Common myeloid progenitor, CD34-positive (primary cell): ENCODE measurements around the gene GMFB.

Experiments used
- CTCF ChIA-PET: fragments of 350-600 bp; sonication (Branson Sonifier 250); formaldehyde crosslinking; loops from one replicate; lab custom pipeline; 2021; ENCODE audit warnings: antibody characterized with exemption; lab: Charles Lee
- POLR2A ChIA-PET: fragments of 350-600 bp; sonication (Branson Sonifier 250); formaldehyde crosslinking; loops from one replicate; lab custom pipeline; 2021; ENCODE audit warnings: antibody characterized with exemption; lab: Charles Lee
- DNase-seq, 3 donors: peaks; one replicate each; pipeline versions ENCODE4 v3.0.0 to v3.0.0-alpha.2; 2013
- H3K27ac ChIP-seq, 2 experiments: 1 replicate in 1 of 2; 2 replicates in 1 of 2; pipeline ENCODE4 v1.7.0; 2013; ENCODE audit warnings: inconsistent platforms in 2 of 2, low read length in 2 of 2, mild to moderate bottlenecking in 2 of 2, low read depth in 1 of 2, moderate library complexity in 1 of 2; ENCODE audit not compliant: severe bottlenecking in 2 of 2, insufficient read depth in 1 of 2, poor library complexity in 1 of 2
- H3K27me3 ChIP-seq, 5 experiments: replicated peaks in 2 of 5; 1 replicate in 3 of 5; 2 replicates in 2 of 5; pipeline versions ENCODE4 v1.6.1 to v1.7.0; 2013; ENCODE audit warnings: low read length in 4 of 5, mild to moderate bottlenecking in 2 of 5, moderate library complexity in 2 of 5, inconsistent platforms in 1 of 5; ENCODE audit not compliant: insufficient read depth in 5 of 5, control insufficient read depth in 4 of 5
- H3K36me3 ChIP-seq, 4 experiments: 1 replicate in 2 of 4; 2 replicates in 2 of 4; pipeline versions ENCODE4 v1.6.1 to v1.7.0; 2013; ENCODE audit warnings: low read length in 3 of 4, control low read depth in 1 of 4, mild to moderate bottlenecking in 1 of 4; ENCODE audit not compliant: control insufficient read depth in 4 of 4, insufficient read depth in 4 of 4
- H3K4me1 ChIP-seq, 4 experiments: 1 replicate in 3 of 4; 2 replicates in 1 of 4; pipeline versions ENCODE4 v1.6.1 to v1.7.1; 2013; ENCODE audit warnings: low read length in 3 of 4, mild to moderate bottlenecking in 3 of 4, control low read depth in 1 of 4, inconsistent platforms in 1 of 4, moderate library complexity in 1 of 4; ENCODE audit not compliant: control insufficient read depth in 4 of 4, insufficient read depth in 4 of 4; ENCODE audit errors: control extremely low read depth in 1 of 4
- H3K4me3 ChIP-seq, 7 experiments: 1 replicate in 4 of 7; 2 replicates in 3 of 7; pipeline versions ENCODE4 v1.5.1 to v1.7.0; 2013; ENCODE audit warnings: mild to moderate bottlenecking in 7 of 7, low read length in 6 of 7, moderate library complexity in 6 of 7, inconsistent platforms in 2 of 7, low read depth in 2 of 7, control low read depth in 1 of 7; ENCODE audit not compliant: insufficient read depth in 4 of 7, control insufficient read depth in 1 of 7; ENCODE audit errors: extremely low read depth in 1 of 7
- H3K9me3 ChIP-seq, 5 experiments: 1 replicate in 4 of 5; 2 replicates in 1 of 5; pipeline versions ENCODE4 v1.6.1 to v1.7.1; 2013; ENCODE audit warnings: low read length in 4 of 5, mild to moderate bottlenecking in 2 of 5, inconsistent platforms in 1 of 5, low read depth in 1 of 5, moderate library complexity in 1 of 5; ENCODE audit not compliant: control insufficient read depth in 4 of 5, insufficient read depth in 2 of 5; ENCODE audit errors: control extremely low read depth in 1 of 5
- WGBS: methylation state at CpG from one replicate; pipeline ENCODE4 v1.1.5; 2013; ENCODE audit not compliant: insufficient coverage; 5-methylcytosine and 5-hydroxymethylcytosine counted together

Gene GMFB

DNA sequence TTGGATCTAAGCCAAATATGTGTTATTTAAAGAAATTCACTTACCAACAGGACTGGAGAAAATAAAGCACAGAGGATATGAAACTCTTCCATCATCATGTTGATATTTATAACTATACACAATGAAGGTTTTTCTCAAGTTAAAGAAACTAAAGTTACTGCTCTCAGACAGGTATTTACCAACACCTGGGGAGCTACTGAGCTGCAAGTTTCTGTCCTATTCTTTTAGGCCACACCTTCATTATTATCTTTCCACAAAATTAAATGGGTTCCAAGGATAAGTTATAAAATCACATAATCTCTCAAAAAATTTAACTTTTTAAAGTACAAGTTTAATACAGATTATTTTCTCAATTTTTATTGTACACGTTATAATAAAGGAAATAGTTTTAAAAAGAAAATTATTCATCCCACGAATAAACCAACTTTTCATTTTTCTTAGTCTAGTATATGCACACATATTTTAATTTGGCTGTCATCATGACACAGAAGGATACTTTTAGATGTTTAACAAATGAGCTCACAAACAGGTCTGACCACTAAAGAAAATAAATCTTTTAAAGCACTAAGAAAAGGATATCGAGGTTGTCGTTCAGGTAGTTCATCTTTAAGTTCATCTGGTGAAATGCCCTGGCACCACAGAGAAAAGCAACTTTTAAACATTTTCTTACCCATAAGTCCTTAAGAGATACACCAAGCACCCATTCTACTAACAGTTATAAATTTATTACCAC lies 7.8 kb downstream of the GMFB start:
- CTCF ChIA-PET, result interaction anchor here (1.3 kb wide), 1 partner anchor 9 kb away, joined by 3 read pairs; no protein-coding TSS in a partner anchor
- POLR2A ChIA-PET, result no interaction called here
- peaks cover 11 to 42% (median 22%) of the 10 kb centered on the region in 4 experiments for H3K36me3 ChIP-seq
- no peaks in the 10 kb centered on the region for H3K27me3 ChIP-seq
- no peaks in the 10 kb centered on the region for H3K9me3 ChIP-seq
- H3K4me1 ChIP-seq, result peaks cover 0 to 19% (median 8%) of the 10 kb centered on the region in 4 experiments
- H3K27ac ChIP-seq, result no peak overlapping the region
- 100% methylated on average over 2 of the region's 4 CpGs for WGBS
- DNase-seq, result no peak
- no peak overlapping the region for H3K4me3 ChIP-seq

- DNase-seq, result no peak
- no peaks in the 10 kb centered on the region for H3K27me3 ChIP-seq
- no peaks in the 10 kb centered on the region for H3K9me3 ChIP-seq
- no peak overlapping the region for H3K27ac ChIP-seq
- H3K36me3 ChIP-seq, result peaks cover 15 to 46% (median 23%) of the 10 kb centered on the region in 4 experiments
- H3K4me3 ChIP-seq, result no peak overlapping the region
- WGBS, result 90% methylated on average over 2 of the region's 3 CpGs
- H3K4me1 ChIP-seq, result peaks cover 0 to 8% (median 4%) of the 10 kb centered on the region in 4 experiments
- ChIA-PET POLR2A (no interaction called here), CTCF (no interaction called here)
Measured at GRCh38 chr14:54478636-54479215, 10.1 kb downstream of the GMFB start.

DNA sequence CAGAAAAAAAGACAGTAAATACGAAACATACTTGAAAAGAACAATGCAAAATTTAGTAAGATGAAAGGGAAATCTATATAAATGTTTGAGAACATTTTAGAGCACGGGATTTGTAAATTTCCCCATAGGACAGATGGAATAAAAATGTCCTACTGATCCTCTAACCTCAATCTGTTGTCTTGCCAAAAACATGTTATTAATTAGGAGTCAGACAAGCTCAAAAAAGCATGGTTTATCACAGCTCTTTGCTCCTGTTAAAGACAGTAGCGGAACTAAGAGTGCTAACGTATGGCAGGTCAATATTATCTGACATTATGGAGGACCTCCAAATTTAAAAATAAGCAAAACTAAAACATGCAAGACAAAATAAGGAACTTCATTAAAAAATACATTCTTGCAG lies 12.9 kb downstream of the GMFB start:
- POLR2A ChIA-PET, result no interaction called here
- Histone ChIP-seq H3K4me1 (peaks cover 0 to 2% (median 0%) of the 10 kb centered on the region in 4 experiments), H3K36me3 (peaks cover 9 to 34% (median 16%) of the 10 kb centered on the region in 4 experiments), H3K27me3 (no peaks in the 10 kb centered on the region), H3K27ac (no peak overlapping the region), H3K9me3 (no peaks in the 10 kb centered on the region), H3K4me3 (no peak overlapping the region)
- WGBS, result 100% methylated on average over 3 of the region's 4 CpGs
- CTCF ChIA-PET, result no interaction called here
- DNase-seq, result no peak

DNA sequence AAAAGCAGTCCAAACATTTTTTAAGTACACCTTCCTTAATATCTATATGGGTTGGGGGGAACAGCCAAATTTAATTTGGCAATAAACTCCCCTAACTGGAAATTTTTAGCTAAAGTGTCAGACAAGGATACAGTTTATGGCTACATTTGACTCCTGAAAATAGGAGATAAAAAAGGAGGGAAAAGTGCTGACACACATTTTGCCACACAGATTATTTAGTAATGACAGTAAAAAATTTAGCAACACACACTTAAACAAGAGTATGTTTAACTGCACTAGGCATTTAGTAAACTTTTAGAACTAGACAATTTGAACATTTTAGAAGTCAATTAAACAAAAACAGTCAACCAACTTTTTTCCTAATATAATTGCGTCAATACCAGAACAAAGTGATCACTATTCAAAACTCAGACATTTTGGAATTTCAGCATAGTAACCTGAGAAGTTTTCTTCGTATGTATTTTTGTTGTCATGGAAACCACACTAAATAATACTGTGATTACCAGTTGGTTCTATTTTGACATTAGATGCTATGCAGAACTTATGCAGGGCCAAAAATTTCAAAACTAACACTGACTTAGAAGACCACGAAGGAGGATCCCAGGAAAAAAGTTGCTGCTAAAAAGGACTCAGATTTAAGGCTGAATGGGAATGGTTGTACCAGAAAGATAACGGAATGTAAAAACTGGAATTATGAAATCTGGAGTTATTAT lies 13.4 kb downstream of the GMFB start:
- no peak overlapping the region for H3K27ac ChIP-seq
- DNase-seq, result peak in 2 of 3 donors; percentile 18 to 27
- peaks cover 0 to 2% (median 0%) of the 10 kb centered on the region in 4 experiments for H3K4me1 ChIP-seq
- ChIA-PET POLR2A (no interaction called here), CTCF (no interaction called here)
- 88% methylated on average over 2 of the region's 4 CpGs for WGBS
- H3K4me3 ChIP-seq, result no peak overlapping the region
- H3K9me3 ChIP-seq, result no peaks in the 10 kb centered on the region
- no peaks in the 10 kb centered on the region for H3K27me3 ChIP-seq
- H3K36me3 ChIP-seq, result peaks cover 9 to 30% (median 16%) of the 10 kb centered on the region in 4 experiments

DNA sequence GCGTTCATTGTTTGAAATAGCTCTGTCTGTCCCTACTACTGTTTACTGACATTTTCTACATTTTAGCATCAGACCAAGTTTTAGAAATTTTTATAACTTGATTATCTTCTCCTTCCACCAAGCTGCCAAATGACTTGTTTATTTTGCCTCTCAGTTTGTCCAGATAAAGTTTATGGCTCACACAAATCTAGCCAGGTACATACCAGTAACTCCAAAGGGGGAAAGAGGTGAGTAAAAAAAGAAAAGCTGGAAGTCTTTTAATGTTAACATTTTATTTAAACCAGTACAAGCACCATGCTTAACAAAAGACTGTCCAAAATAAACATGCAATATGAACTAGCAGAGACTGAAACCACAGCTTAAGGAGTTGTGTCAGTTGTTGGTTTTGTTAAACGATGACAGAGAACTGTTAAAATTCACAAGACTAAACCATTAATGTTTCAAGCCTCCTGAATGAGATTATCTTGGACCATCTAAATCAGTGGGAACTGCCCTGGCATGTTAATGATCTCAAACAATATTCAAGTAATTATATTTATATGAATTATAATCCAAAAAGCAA lies 14.5 kb downstream of the GMFB start:
- CTCF ChIA-PET, result interaction anchor here (0.9 to 2.2 kb wide), 2 partner anchors 8 to 13 kb away, joined by 3 to 7 read pairs; no protein-coding TSS in a partner anchor
- Histone ChIP-seq H3K27ac (no peak overlapping the region), H3K4me1 (peaks cover 0 to 2% (median 0%) of the 10 kb centered on the region in 4 experiments), H3K4me3 (no peak overlapping the region), H3K36me3 (peaks cover 7 to 22% (median 14%) of the 10 kb centered on the region in 4 experiments), H3K9me3 (no peaks in the 10 kb centered on the region), H3K27me3 (no peaks in the 10 kb centered on the region)
- WGBS, result 100% methylated on average over 1 of the region's 2 CpGs
- POLR2A ChIA-PET, result interaction anchor here (1.2 kb wide), 1 partner anchor 14 kb away, joined by 5 read pairs; the partner anchor contains the start of gene GMFB
- DNase-seq, result no peak

DNA sequence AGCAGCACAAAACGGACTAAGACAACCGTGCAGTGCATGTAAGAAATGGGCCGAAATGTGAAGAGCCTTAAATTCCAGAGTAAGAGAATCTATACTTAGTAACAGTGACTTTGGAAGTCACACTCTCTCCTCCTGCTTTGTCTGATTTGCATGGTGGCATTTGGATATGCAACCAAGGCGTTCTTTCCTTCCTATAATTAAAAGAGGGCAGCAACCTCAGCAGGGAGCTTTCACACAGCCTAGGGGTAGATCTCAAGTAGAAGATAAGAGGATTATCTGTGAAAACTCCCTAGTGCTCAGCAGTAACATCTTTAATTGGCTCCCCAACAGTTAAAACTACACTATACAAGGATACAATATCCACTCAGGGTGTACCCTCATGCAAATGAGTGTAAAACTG lies 16.5 kb downstream of the GMFB start:
- Histone ChIP-seq H3K4me1 (peaks cover 0 to 2% (median 0%) of the 10 kb centered on the region in 4 experiments), H3K36me3 (peaks cover 0 to 11% (median 5%) of the 10 kb centered on the region in 4 experiments), H3K9me3 (peaks cover 0 to 5% (median 3%) of the 10 kb centered on the region in 5 experiments), H3K27ac (no peak overlapping the region), H3K27me3 (no peaks in the 10 kb centered on the region), H3K4me3 (no peak overlapping the region)
- POLR2A ChIA-PET, result no interaction called here
- 100% methylated on average over 1 of the region's 4 CpGs for WGBS
- DNase-seq, result no peak
- CTCF ChIA-PET, result interaction anchor here (1.0 to 2.2 kb wide), 2 partner anchors 9 to 10 kb away, joined by 3 to 7 read pairs; no protein-coding TSS in a partner anchor
